HFFc6 (cell line): ENCODE data around the gene VCP. TPM values are rescaled to one million over a fixed set of nuclear protein-coding genes. Genes with fewer than 3 reads are reported as not detected.
"Not testable (repeated sequence)": the region's sequence is repeated elsewhere in the genome, so short reads cannot be mapped to it uniquely, and the experiment has no call there.

Experiments
- DNase-seq: peaks from one replicate; pipeline ENCODE4 v3.0.0-alpha.2; 2018
- H3K27ac Mint-ChIP-seq: 2 replicates; pipeline ENCODE4 v1.8.0; 2020; ENCODE audit warnings: mild to moderate bottlenecking, mixed read lengths
- H3K27me3 Mint-ChIP-seq: 2 replicates; pipeline ENCODE4 v1.8.0; 2021; ENCODE audit warnings: mild to moderate bottlenecking, moderate library complexity, mixed read lengths; ENCODE audit not compliant: insufficient read depth
- H3K36me3 Mint-ChIP-seq: 2 replicates; pipeline ENCODE4 v1.8.0; 2021; ENCODE audit warnings: low read depth, mixed read lengths
- H3K4me1 Mint-ChIP-seq: 2 replicates; pipeline ENCODE4 v1.8.0; 2020; ENCODE audit warnings: low read depth, mixed read lengths
- H3K4me3 Mint-ChIP-seq: 2 replicates; pipeline ENCODE4 v1.8.0; 2020; ENCODE audit warnings: mild to moderate bottlenecking, moderate library complexity, mixed read lengths
- H3K9me3 Mint-ChIP-seq: 2 replicates; pipeline ENCODE4 v1.8.0; 2020; ENCODE audit warnings: mild to moderate bottlenecking, mixed read lengths
- total RNA-seq, 6 experiments: library from RNA; stranded (reverse); fragmentation: NEBNext Ultra II Directional; extraction: Animal tissue kit (Norgen Biotek cat#: 25700); gene quantifications; 2 replicates in 1 of 6; 3 replicates in 5 of 6; pipeline ENCODE4 v1.2.3, GENCODE V29; 2021
- TF ChIP-seq, protein P1 (sequence below): fragments of 200-600 bp; sonication (generic); IDR thresholded peaks from 2 replicates; pipeline ENCODE4 v1.5.0; 2021; ENCODE audit warnings: antibody characterized with exemption, mild to moderate bottlenecking

Gene VCP
- total RNA-seq, 6 experiments from 2014 or later: 324 to 457 (median 374) TPM

DNA sequence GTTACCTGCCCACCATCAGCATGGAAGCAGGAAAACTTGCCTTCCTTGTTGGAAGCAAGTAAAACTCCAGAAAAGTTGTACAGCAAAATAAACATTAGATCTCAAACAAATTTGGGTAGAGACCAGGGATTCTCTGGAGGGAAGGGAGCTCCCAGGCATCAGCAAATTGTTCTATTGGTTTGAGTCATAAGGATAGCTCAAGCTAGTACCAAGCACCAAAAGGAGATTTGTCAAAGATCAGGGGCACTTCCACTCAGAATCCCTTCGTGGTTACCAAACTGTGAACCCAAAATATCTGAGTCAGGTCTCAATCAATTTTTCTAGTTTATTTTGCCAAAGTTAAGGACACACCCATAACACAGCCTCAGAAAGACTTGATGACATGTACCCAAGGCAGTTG lies 45.1 kb downstream of the VCP start:
- peaks cover 43% of the 10 kb centered on the region for H3K4me1 Mint-ChIP-seq
- peaks cover 1% of the 10 kb centered on the region; the same call in 1 of the 2 replicates for H3K27me3 Mint-ChIP-seq
- H3K4me3 Mint-ChIP-seq: no peak overlapping the region
- no peak for DNase-seq
- H3K36me3 Mint-ChIP-seq: peaks cover 60% of the 10 kb centered on the region
- H3K9me3 Mint-ChIP-seq: peaks cover 28% of the 10 kb centered on the region
- no peak overlapping the region for H3K27ac Mint-ChIP-seq
- TF ChIP-seq, protein P1, sequence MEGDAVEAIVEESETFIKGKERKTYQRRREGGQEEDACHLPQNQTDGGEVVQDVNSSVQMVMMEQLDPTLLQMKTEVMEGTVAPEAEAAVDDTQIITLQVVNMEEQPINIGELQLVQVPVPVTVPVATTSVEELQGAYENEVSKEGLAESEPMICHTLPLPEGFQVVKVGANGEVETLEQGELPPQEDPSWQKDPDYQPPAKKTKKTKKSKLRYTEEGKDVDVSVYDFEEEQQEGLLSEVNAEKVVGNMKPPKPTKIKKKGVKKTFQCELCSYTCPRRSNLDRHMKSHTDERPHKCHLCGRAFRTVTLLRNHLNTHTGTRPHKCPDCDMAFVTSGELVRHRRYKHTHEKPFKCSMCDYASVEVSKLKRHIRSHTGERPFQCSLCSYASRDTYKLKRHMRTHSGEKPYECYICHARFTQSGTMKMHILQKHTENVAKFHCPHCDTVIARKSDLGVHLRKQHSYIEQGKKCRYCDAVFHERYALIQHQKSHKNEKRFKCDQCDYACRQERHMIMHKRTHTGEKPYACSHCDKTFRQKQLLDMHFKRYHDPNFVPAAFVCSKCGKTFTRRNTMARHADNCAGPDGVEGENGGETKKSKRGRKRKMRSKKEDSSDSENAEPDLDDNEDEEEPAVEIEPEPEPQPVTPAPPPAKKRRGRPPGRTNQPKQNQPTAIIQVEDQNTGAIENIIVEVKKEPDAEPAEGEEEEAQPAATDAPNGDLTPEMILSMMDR: no peak

DNA sequence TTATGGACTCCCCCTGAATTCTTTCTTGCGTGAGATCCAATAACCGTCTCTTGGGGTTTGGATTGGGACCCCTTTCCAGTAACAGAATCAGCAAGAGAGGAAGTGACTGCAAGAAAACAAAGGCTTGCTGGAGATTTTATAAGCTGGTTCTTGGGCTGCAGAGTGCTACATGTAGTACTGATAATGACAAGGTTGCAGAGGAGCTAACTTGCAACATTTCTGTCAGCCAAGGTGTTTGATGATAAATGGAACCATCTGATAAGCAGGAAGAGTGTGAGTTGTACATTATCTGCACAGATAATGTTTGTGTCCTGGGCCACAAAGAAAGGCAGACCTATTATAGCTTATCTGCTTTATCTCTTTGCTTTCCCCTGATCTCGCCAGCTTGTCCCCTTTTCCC lies 45.8 kb downstream of the VCP start:
- TF ChIP-seq, protein P1: no peak
- H3K36me3 Mint-ChIP-seq: peaks cover 63% of the 10 kb centered on the region
- H3K4me1 Mint-ChIP-seq: peaks cover 43% of the 10 kb centered on the region
- no peak for DNase-seq
- peak overlapping the region; percentile 74 for H3K27ac Mint-ChIP-seq
- peaks cover 1% of the 10 kb centered on the region; the same call in 1 of the 2 replicates for H3K27me3 Mint-ChIP-seq
- H3K4me3 Mint-ChIP-seq: peak overlapping the region; percentile 38
- H3K9me3 Mint-ChIP-seq: peaks cover 28% of the 10 kb centered on the region

DNA sequence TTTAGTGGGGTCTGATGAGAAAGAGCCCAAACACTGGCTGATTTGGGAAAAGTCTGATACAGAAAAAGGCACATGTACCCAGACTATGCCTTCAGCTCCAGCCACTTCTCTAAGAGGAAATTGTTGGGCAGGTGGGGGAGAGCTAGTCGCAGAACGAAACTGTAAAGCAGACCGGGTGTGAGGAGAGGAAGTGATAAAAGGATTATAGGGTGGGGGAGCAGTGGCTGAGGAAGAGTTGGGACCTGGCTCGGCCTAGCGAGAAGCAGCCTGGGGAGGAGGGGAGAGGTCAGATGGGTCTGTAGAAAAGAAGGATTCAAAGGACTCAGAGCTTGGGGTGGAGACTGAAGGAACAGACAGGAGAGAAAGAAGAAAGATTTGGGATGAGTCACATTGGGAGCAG lies 49.0 kb downstream of the VCP start:
- Mint-ChIP-seq H3K4me1 (peaks cover 42% of the 10 kb centered on the region), H3K36me3 (peaks cover 60% of the 10 kb centered on the region), H3K9me3 (peaks cover 13% of the 10 kb centered on the region)
- H3K27ac Mint-ChIP-seq, DNase-seq, H3K4me3 Mint-ChIP-seq, H3K27me3 Mint-ChIP-seq: not testable (repeated sequence)

DNA sequence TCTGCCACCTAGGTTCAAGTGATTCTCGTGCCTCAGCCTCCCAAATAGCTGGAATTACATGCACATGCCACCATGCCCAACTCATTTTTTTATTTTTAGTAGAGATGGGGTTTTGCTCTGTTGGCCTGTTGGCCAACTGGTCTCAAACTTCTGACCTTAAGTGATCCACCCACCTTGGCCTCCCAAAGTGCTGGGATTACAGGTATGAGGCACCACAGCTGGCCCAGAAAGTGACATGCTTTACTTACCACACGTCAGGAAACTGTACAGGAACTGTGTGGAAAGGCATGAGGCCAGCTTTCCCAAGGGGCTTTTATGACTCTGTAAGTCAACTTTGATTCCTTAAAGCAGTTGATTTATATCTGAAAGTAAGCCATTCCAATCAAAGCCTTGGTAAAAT lies 57.9 kb downstream of the VCP start:
- DNase-seq: no peak
- H3K27ac Mint-ChIP-seq: no peak overlapping the region
- no peak overlapping the region for H3K4me3 Mint-ChIP-seq
- TF ChIP-seq, protein P1: no peak
- peaks cover 32% of the 10 kb centered on the region for H3K9me3 Mint-ChIP-seq
- H3K4me1 Mint-ChIP-seq: no peaks in the 10 kb centered on the region
- no peaks in the 10 kb centered on the region; the same call in 1 of the 2 replicates for H3K27me3 Mint-ChIP-seq
- H3K36me3 Mint-ChIP-seq: peaks cover 72% of the 10 kb centered on the region

DNA sequence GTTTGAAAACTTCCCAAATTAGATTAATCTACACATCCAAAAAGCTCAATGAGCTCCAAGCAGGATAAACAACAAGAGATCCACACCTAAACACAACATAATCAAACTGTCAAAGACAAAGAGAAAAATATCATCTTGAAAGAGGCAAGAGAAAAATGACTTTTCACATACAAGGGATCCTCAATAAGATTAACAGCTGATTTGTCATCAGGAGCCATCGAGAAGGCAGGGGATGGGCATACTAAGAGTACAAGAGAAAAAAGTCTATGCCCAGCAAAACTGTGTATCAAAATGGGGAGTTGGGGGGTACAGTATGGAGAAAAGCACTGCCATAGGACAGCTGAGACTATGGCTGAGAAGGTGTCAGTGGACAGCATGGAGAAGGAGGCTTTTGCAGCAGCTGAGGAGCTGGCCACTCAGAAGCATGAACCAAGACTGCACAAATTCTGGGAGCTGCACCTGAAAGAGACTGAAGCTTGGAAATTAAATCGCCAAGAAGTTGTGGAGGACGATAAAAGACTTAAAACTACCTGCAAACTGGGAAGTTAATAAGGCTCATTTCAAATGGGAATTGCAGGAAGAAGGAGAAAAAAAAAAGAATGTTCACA lies 62.0 kb downstream of the VCP start:
- H3K4me3 Mint-ChIP-seq: no peak overlapping the region
- peaks cover 23% of the 10 kb centered on the region for H3K4me1 Mint-ChIP-seq
- peaks cover 64% of the 10 kb centered on the region for H3K36me3 Mint-ChIP-seq
- TF ChIP-seq, protein P1: no peak
- no peak overlapping the region for H3K27ac Mint-ChIP-seq
- H3K9me3 Mint-ChIP-seq: peaks cover 16% of the 10 kb centered on the region
- no peak for DNase-seq
- no peaks in the 10 kb centered on the region; the same call in 1 of the 2 replicates for H3K27me3 Mint-ChIP-seq

Other genes with a start within 250 kb of the VCP start
- gene PHF24, start 114.3 kb downstream of the VCP start, total RNA-seq: not detected
- gene DNAJB5, start 82.9 kb downstream of the VCP start, total RNA-seq: 10 to 100 TPM; 12.2 to 19.9 (median 16.3) TPM
- 10 to 100 TPM; 17.8 to 30.0 (median 28.3) TPM for gene FANCG, start 7.3 kb upstream of the VCP start, total RNA-seq
- 10 to 100 TPM; 23.0 to 30.3 (median 28.3) TPM for gene PIGO, start 24.0 kb upstream of the VCP start, total RNA-seq
- 100 to 1,000 TPM; 118 to 139 (median 123) TPM for gene STOML2, start 30.5 kb upstream of the VCP start, total RNA-seq
- 10 to 100 TPM; 45.9 to 56.5 (median 49.5) TPM for gene ATOSB, start 43.2 kb upstream of the VCP start, total RNA-seq
- 10 to 100 TPM; 18.2 to 21.4 (median 19.7) TPM for gene UNC13B, start 89.4 kb upstream of the VCP start, total RNA-seq